Measurements from ENCODE around the gene JAK3. TPM values are rescaled to one million over a fixed set of nuclear protein-coding genes. Genes with fewer than 3 reads are reported as not detected.

The JAK3 gene
- total and polyA plus RNA-seq, 2 of the 13 experiments (the other 11 are each of a cell fraction or from before 2014, with no cell fraction given) = 3.4 to 18.6 TPM

GRCh38 chr19:17847538-17848366, at the start of gene JAK3 (continued):
- TF ChIP-seq HIC2 (CRISPR knock-in tag; IDR thresholded peaks at IDR 0.05; ENCODE audit: low read depth) = peak; percentile 74; the same call in 1 of the 2 replicates
- TF ChIP-seq ZMYM3 (CRISPR knock-in tag; IDR thresholded peaks at IDR 0.05) = 0 out of 2 replicates have a peak, but pooled peaks have one; percentile 24
- no peak for TF ChIP-seq CREB1 (IDR thresholded peaks at IDR 0.05)
- TF ChIP-seq CREB1 (CRISPR knock-in tag; IDR thresholded peaks at IDR 0.05) = peak; percentile 76
- TF ChIP-seq POLR2A (IDR thresholded peaks at IDR 0.05; ENCODE audit: insufficient read depth in 1 of 2, low read depth in 2 of 2, low read length in 2 of 2) = peak; percentile 22 to 79; a peak in 3 of 4 replicates
- peak; percentile 54; the same call in 1 of the 2 replicates for TF ChIP-seq GATAD1 (CRISPR knock-in tag; IDR thresholded peaks at IDR 0.05)
- TF ChIP-seq SNAPC5 (CRISPR knock-in tag; IDR thresholded peaks at IDR 0.05; ENCODE audit: borderline replicate concordance) = no peak
- TF ChIP-seq AGO1 (IDR thresholded peaks at IDR 0.05; ENCODE audit: low read depth, low read length, poor library complexity, severe bottlenecking) = no peak
- 0 out of 2 replicates have a peak, but pooled peaks have one; percentile 78 for TF ChIP-seq PCBP1 (IDR thresholded peaks at IDR 0.05; ENCODE audit: borderline replicate concordance, low read depth, low read length)
- no peak for TF ChIP-seq SCMH1 (CRISPR knock-in tag; IDR thresholded peaks at IDR 0.05; ENCODE audit: borderline replicate concordance)
- TF ChIP-seq SKIL (CRISPR knock-in tag; IDR thresholded peaks at IDR 0.05; ENCODE audit: borderline replicate concordance) = 0 out of 2 replicates have a peak, but pooled peaks have one; percentile 27
- TF ChIP-seq ELF1 (CRISPR knock-in tag; IDR thresholded peaks at IDR 0.05) = peak; percentile 60; the same call in 1 of the 2 replicates
- TF ChIP-seq EP300 (IDR thresholded peaks at IDR 0.05; ENCODE audit: low read depth in 2 of 2, low read length in 2 of 2) = 0 out of 4 replicates have a peak, but pooled peaks of 1 of the 2 experiments have one; percentile 48
- TF ChIP-seq EP300 (CRISPR knock-in tag; IDR thresholded peaks at IDR 0.05; ENCODE audit: borderline replicate concordance) = peak; percentile 65; the same call in 1 of the 2 replicates
- peak; percentile 55 for TF ChIP-seq ASH2L (IDR thresholded peaks at IDR 0.05; ENCODE audit: insufficient read length, low read depth, low read length)
- TF ChIP-seq ZNF878 (CRISPR knock-in tag; IDR thresholded peaks at IDR 0.05) = no peak
- peak; percentile 30; the same call in 1 of the 2 replicates for TF ChIP-seq MYC (CRISPR knock-in tag; IDR thresholded peaks at IDR 0.05; ENCODE audit: borderline replicate concordance)
- TF ChIP-seq IRF9 (CRISPR knock-in tag; IDR thresholded peaks at IDR 0.05; ENCODE audit: borderline replicate concordance) = peak; percentile 72; the same call in 1 of the 2 replicates
- no peak for TF ChIP-seq FOXP1 (IDR thresholded peaks at IDR 0.05)
- no peak for TF ChIP-seq FOXP1 (CRISPR knock-in tag; IDR thresholded peaks at IDR 0.05)
- no peak for TF ChIP-seq CENPBD1 (CRISPR knock-in tag; IDR thresholded peaks at IDR 0.05; ENCODE audit: borderline replicate concordance, low read depth)
- TF ChIP-seq ZNF615 (CRISPR knock-in tag; IDR thresholded peaks at IDR 0.05; ENCODE audit: borderline replicate concordance) = no peak
- no peak for TF ChIP-seq ZNF772 (CRISPR knock-in tag; IDR thresholded peaks at IDR 0.05)
- peak; percentile 77 for TF ChIP-seq RBM39 (IDR thresholded peaks at IDR 0.05; ENCODE audit: low read depth, low read length, poor library complexity, severe bottlenecking)
